ENCODE measurements around the gene KCNIP4.

- TF ChIP-seq CTCF (IDR thresholded peaks at IDR 0.05) (no peak), POLR2A (IDR thresholded peaks at IDR 0.05) (no peak), EP300 (IDR thresholded peaks at IDR 0.05; ENCODE audit: low read depth) (no peak), POLR2AphosphoS5 (IDR thresholded peaks at IDR 0.05) (no peak)
These were observed 703 bp downstream of the KCNIP4 start for GRCh38 chr4:21947791-21948346.

All from transverse colon (tissue), 4 donors.